HG03095 (cell line): ENCODE results near the gene SLC51A.
"Not testable (repeated sequence)": the region's sequence is repeated elsewhere in the genome, so short reads cannot be mapped to it uniquely, and the experiment has no call there.

Experiments used
- ATAC-seq: cut with Tn5 transposase; IDR thresholded peaks from one replicate; pipeline ENCODE4 v1.9.1; 2021; ENCODE audit warnings: moderate library complexity; ENCODE audit not compliant: unreplicated experiment

SLC51A gene

DNA sequence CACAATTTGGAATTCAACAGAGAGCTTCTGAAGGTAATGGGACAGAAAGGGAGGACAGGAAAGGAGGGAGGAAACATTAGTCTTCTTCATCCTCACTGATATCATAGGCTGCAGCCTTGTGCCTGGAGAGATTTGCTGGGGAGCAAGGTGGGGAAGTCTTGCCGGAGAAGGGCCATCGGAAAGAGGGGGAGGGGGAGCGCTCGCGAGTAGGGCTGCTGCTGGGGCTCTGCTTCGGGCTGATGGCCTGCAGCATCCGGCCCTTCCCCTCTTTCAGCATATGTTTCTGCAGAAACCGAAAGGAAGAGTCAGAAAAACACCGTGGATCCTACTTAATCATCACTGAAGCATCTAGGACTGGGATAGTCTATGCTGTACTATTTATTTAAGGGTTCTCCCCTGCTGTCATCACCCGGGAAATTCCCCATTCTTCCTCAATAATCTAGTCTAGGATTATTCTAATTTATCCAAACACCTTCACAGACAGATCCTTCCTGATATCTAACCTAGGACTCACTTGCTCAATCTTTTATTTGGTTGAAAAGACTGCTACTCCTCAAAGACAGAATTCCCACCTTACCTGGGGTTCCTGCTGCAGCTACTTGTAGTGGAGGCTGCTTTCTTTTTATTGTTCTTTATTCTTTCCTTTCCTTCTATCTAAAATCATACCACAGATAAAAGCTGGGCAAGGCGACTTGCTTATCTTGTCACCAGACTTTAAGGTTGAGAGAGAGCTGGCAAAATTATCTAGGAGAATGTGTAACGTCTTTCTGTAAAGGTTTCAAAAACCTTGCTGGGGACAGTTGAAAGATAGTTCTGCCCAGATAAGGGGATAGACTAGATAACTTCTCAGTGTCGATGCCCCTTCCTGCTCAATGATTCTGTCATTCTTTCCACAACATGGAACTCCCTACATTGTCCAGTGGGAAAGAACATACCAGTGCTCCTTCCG is 22.6 kb downstream of the SLC51A start:
- ATAC-seq: no peak

DNA sequence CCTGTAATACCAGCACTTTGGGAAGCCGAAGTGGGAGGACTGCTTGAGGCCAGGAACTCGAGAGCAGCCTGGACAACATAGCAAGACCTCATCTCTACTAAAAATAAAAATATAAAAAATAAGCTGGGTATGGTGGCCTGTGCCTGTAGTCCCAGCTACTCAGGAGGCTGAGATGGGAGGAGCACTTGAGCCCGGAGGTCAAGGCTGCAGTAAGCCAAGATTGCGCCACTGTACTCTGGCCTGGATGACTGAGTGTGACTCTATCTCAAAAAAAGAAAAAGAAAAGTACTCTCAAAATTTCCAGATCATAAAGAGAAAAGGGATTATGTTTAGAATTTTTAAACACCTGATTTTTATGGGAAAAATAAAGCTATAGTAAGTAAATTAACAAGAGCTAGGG is 24.1 kb downstream of the SLC51A start:
- no peak for ATAC-seq

DNA sequence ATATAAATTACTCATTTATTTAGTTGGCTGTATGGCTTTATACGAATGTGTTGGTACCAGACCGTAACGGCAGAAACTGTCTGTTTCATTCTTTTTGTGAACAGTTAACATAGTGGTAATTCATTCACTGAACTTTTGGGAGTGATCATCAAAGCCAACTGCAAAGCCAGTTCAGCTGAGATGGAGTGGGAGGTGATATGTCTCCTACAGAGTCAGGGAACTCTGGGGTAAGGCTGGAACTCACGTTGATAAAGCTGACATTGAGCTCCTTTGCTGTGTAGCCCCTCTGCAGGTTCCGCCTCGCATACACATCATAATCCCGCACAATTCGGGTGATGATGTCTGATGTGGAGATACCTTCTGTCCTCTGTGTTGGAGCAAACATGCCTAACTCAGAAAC is 25.4 kb downstream of the SLC51A start:
- no peak for ATAC-seq

DNA sequence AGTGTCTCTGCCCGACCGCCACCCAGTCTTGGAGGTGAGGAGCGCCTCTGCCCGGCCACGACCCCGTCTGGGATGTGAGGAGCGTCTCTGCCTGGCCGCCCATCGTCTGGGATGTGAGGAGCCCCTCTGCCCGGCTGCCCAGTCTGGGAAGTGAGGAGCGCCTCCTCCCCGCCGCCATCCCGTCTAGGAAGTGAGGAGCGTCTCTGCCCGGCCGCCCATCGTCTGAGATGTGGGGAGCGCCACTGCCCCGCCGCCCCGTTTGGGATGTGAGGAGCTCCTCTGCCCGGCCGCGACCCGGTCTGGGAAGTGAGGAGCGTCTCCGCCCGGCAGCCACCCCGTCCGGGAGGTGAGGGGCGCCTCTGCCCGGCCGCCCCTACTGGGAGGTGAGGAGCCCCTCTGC is 27.8 kb downstream of the SLC51A start:
- not testable (repeated sequence) for ATAC-seq

DNA sequence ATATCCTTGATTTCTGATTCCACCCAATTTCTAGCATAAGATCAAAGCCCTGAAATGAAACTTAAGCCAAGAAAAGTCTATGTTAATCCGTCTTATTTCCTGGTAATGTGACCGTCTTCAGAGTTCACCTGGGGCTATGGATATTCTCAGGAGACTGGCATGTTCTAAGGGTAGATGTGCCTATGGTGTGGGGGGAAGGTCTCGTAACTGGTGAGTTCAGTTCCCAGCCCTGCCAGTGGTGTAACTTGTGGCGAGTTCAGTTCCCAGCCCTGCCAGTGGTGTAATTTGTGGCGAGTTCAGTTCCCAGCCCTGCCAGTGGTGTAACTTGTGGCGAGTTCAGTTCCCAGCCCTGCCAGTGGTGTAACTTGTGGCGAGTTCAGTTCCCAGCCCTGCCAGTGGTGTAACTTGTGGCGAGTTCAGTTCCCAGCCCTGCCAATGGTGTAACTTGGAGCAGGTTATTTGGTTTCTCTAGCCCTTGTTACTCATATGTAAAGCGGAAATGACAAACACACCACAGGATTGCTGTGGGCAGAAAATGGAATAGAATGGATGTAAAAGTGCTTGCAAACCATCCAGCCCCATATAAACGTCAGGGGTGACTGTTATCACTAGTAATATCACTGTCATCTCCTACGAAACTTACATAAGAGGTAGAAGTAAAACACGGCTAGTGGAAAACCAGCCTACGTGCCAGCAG is 30.4 kb downstream of the SLC51A start:
- ATAC-seq: no peak

DNA sequence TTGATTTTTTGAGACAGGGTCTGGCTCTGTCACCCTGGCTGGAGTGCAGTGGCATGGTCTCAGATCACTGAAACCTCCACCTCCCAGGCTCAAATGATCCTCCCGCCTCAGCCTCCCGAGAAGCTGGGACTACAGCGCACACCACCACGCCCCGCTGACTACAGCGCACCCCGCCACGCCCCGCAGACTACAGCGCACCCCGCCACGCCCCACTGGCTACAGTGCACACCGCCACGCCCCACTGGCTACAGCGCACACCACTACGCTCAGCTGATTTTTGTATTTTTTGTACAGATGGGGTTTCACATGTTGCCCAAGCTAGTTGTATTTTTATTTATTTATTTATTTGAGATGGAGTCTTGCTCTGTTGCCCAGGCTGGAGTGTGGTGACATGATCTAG is 35.6 kb downstream of the SLC51A start:
- ATAC-seq: no peak

DNA sequence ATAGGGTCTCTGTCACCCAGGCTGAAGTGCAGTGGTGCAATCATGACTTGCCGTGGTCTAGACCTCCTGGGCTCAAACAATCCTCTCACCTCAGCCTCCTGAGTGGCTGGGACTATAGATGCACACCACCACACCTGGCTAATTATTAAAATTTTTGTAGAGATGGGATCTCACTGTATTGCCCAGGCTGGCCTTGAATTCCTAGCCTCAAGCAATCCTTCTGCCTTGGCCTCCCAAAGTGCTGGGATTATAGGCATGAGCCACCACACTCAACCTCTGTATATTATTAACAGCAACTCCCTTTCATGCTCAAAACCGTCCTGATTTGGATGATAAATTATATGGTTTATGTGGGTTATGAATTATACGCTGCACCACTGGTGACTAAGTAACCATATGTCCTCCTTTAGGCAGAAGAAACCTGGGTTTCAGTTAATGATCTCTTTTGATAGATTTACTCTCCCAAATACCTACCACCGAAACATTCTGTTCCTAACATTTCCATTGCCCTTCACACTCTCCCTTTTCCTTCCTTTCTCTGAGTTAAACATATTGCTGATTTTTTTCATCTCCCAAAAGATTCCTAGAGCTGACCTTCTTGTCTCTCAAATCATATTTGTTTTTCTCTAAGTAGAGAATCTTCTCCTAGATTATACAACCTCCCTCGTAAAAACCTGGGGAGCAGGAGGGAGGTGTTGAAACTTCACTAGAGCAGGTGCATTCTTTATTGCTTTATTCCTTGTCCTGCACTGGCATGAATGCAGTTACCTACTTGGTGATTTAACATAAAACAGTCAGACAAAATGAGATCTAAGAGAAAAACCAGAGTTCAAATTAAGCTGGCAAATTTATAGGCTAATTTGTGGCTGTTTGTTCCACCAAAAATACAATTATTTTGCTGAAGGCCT is 38.3 kb downstream of the SLC51A start:
- no peak for ATAC-seq

DNA sequence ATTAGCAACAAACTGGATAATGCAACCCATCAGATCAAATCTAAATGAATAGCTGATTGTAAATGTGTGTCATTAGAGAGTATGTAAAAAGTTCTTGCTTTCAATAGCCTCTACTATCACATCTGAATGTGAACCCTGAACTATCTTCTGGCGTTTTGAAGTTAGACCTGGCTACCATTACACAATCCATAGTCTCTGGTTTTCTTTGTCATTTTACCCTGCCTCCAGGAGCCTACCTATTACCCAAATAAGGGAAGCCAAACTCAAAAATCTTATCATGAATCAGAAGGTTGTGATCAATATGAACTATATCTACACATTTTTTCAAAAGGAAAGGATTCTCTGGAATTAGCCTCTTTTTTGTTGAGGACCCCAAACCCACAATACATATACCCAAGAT is 39.4 kb downstream of the SLC51A start:
- ATAC-seq: no peak

DNA sequence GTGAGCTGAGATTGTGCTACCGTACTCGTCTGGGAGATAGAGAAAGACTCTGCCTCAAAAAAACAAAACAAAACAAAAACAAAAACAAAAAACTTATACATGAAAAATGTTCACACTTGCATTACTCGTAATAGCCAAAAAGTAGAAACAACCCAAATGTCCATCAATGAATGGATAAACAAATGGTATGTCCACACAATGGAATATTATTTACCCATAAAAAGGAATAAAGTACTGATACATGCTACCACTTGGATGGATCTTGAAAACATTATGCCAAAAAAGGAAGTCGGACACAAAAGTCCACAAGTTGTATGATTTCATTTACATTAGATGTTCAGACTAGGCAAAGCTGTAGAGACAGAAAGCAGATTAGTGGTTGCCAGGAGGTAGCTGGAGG is 44.5 kb downstream of the SLC51A start:
- no peak for ATAC-seq

DNA sequence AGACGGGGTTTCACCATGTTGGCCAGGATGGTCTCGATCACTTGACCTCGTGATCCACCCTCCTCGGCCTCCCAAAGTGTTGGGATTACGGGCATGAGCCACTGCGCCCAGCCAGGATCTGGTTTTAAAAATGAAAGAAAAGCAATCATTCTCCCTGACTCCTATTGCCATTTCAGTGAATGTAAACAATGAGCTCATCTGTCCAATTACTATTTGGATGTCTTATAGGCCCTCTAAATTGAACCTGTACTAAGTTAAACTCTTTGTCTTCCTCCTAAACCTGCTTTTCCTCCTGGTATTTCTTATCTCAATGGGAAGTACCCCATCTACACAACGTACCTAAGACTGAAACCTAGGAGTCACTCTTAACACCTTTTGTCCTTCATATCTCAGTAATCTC is 47.5 kb downstream of the SLC51A start:
- ATAC-seq: no peak

DNA sequence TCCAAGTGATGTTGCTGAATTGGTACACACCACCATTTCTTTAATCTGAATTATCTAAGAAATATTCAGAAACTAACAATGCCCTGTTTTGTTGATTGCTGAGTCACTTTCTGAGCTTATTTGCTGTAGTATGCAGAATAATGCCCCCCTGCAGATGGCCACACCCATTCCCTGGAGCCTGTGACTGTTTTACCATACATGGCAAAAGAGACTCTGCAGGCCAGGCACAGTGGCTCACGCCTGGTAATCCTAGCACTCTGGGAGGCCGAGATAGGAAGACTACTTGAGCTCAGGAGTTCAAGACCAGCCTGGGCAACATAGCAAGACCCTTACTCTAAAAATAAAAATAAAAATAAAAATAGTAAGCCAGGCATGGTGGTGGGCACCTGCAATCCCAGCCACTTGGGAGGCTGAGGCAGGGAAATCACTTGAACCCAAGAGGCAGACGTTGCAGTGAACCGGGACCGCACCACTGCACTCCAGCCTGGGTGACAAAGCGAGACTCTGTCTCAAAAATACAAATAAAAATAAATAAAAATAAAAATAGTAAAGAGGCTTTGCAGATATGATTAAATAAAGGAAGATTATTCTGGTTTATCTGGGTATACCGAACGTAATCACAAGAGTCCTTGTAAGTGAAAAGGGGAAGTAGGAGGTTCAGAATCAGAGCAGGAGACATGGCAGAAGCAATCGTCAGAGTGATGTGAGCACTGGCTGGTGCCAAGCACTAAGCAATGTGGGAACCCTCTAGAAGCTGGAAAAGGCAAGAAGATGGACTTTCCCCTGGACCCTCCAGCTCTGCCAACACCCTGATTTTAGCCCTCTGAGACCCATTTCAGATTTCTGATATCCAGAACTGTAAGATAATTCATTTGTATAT is 52.2 kb downstream of the SLC51A start:
- ATAC-seq: no peak

DNA sequence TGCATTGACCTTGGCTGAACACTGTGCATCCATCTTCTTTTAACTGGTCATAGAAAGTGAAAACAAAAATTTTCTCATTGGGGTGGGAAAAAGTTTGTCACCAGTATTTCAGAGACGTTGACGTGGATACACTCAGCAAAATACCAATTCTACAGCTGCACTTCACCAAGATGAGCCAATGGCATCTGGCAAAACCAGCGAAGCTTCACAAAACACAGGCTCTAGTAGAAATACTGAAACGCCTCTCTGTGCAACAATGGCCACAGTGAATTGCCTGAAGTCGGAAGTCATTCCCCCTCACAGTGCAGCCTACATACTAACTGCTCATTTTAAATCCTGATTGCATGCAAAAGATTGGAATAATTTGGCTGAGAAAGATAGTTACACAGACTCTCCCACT is 54.2 kb downstream of the SLC51A start:
- ATAC-seq: no peak

DNA sequence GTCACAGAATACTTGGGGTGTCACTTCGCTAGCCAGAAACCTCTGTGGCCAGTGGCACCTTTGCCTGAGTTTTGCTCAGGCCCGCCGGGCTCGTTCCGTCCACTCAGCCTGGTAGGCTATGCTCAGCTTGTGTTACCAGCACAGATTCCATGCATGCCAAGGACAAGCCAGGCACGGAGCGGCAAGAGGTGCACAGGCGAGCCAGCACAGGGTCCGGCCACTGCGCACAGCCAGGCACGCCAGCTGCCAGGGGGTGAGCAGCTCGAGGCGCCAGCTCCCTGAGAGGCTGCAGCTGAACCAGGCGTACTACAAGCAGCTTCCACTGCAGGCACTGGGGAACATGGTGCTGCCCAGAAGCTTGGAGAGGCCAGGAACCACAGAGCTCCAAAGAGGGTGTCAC is 56.5 kb downstream of the SLC51A start:
- no peak for ATAC-seq

DNA sequence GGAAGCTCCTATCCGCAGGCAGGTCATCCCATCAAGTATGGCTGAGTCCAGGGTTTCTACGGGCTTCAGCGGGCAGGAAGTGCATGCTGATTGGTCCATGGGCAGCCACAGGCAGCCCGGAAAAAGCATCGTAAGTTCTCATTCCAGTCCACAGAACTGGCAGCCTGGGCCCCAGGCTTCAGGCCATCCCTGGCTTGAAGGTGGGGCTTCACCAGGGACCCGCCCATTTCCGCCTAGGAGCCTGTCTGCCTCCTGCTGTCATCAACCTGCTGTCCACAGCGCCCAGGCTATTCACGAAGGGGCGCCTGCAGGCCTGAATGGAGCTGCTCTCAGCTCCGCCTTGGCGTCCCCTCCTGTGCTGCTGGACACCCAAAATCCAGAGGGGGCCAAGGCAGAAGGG is 57.3 kb downstream of the SLC51A start:
- no peak for ATAC-seq

DNA sequence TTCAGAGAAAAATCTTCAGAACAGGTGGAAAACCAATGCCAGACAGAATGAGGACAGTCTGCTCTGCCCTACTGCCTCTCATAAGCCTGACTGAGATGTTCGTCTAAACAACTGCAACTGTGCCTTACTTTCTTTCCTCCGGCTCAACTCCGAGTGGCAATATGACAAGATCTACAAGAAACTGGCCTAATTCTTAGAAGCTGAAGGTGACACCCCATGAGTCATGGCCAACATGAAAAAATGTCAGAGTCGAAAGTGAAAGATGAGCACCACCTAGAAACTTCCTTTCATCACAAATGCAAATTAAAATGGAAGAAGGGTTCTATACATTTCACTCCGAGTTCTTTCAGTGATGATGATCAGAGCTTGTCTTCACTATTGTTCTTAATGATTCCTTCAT is 58.3 kb downstream of the SLC51A start:
- peak; percentile 82 for ATAC-seq

DNA sequence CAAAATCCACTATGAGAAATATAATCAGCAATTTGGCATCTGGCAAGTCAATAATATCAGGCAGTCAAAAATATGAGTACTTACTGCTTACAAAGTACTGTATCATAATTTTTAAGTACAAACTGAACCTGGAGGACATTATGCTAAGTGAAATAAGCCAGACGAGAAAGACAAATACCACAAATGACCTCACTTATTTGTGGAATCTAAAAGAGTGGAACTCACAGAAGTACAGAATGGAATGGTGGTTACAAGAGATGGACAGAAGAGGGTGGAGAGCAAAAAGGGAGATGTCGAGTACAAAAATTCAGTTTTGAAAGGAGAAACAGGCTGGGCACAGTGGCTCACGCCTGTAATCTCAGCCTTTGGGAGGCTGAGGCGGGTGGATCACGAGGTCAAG is 58.8 kb downstream of the SLC51A start:
- ATAC-seq: no peak

DNA sequence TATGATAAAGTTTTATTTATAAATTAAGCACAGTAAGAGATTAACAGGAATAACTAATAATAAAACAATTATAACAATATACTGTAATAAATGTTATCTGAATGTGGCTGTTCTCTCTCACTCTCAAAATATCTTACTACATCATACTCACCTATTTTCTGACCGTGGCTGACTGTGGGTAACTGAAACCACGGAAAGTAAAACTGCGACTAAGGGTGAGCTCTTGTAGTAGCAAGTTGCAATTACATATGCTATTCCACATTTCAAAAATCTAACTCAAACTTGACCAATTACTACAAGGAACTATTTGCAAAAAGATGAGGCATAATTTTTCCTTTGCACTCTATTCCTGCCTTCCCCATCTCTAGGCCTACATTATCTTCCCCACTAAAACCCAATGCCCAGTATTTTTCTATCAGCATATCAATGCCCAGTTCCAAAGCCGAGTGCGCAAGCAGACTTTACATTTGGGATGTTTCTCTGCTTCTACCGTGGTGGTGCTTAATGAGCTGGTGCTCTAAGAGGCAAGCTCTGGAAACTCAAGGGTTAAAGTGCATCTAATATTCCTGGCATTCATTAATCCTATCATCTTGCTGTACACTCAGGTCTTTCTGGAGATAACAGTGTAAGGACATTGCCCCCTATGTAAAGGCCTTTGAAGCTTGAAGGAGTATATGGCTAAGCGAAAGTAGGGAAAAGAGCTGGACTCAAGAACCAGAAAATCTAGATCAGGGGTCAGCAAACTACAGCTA is 64.5 kb downstream of the SLC51A start:
- ATAC-seq: no peak

DNA sequence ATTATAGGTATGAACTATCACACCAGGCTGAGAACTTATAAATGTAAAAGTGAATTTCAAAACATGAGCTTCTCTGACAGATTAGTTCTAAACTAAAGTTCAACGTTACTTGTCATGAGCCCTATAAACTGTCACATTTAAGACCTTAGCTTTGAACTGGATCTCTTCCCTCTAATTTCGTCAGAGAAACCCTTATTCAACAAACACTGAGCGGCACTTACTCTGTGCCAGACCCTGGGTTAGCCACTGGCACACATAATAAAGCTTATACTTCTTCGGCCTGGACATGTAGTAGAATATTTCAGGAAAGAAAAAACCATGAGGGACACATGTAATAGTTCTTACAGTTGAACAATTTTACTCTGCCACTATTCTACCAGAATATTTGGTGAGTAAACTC is 65.6 kb downstream of the SLC51A start:
- no peak for ATAC-seq
